Urinary bladder (tissue), 4 donors: ENCODE measurements around the gene LIN52. TPM values are rescaled to one million over a fixed set of nuclear protein-coding genes. Genes with fewer than 3 reads are reported as not detected.

ENCODE experiments used
- DNase-seq: peaks from one replicate; pipeline ENCODE4 v3.0.0-alpha.2; 2015; ENCODE audit errors: extremely low spot score
- H3K27ac ChIP-seq: one replicate; pipeline ENCODE4 v1.5.1; 2013; ENCODE audit warnings: low read depth, mild to moderate bottlenecking, moderate library complexity
- H3K36me3 ChIP-seq: one replicate; pipeline ENCODE4 v1.6.1; 2013; ENCODE audit warnings: mild to moderate bottlenecking, moderate library complexity; ENCODE audit not compliant: insufficient read depth
- H3K4me1 ChIP-seq: one replicate; pipeline ENCODE4 v1.6.1; 2013; ENCODE audit warnings: mild to moderate bottlenecking, moderate library complexity; ENCODE audit not compliant: insufficient read depth
- H3K4me3 ChIP-seq: one replicate; pipeline ENCODE4 v1.5.1; 2013; ENCODE audit warnings: low read depth, low read length
- WGBS: extraction: QIAGEN DNeasy Blood & Tissue Kit; methylation state at CpG from one replicate; pipeline ENCODE4 v1.1.7; 2013; 5-methylcytosine and 5-hydroxymethylcytosine counted together
- polyA plus RNA-seq: library from polyadenylated mRNA; stranded (reverse); fragments of 200-250 nt; gene quantifications from one replicate; pipeline ENCODE4 v1.2.3, GENCODE V29; 2013
- total RNA-seq: library from RNA; depleted of rRNA; stranded (reverse); fragments of >200 nt; gene quantifications from one replicate; pipeline ENCODE4 v1.2.3, GENCODE V29; 2014
- donor health status: healthy with polysubstance abuse.
- donor health status: healthy.

The LIN52 gene
- total and polyA plus RNA-seq, 2 donors: 11.8 to 17.5 TPM

DNA sequence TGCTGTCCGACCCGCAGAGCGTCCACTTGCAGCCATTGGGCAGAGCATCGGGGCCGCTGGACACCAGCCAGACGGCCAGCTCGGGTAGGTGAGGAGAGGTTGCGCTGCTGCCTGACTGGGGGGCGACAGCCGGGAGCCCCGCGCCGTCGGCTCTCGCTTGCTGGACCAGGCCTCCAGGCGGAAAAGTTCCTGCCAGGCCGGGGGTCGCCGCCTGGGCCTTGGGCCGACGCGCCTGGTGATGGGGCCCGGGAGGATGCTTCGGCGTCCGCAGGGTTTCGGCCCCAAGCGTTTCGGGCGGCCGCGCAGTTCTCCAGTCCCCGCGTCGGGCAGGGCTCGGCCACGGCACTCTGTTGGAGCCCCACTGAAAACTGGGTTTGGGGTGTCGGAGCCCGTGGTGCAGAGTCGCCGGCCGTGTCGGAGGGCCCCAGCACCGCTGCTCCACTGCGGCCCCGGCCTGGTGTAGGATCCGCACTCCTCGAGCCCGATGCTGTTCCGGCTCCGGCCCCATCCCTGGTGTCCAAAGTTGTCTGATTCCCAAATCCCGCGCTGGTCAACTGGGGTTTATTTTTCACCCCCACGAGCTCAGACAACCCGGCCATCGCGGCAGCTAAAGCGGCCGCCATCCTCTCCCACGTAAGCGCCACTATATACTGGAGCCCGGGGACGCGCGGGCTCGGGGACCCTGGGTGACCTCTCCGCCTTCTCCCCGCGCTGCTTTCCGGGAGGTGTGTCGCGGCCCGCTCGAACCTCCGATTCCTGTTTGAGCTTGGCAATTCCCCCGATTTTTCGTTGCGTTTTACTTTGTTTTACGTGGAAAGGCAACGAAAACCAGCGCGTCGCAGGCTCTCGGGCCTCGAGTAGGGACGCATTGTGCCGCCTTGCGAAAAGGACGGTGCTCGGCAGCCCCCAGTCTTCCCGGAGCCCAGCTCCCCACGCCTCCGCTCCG is 155.4 kb downstream of the LIN52 start:
- Histone ChIP-seq H3K4me1 (peaks cover 2% of the 10 kb centered on the region), H3K36me3 (no peaks in the 10 kb centered on the region), H3K4me3 (peak overlapping the region; percentile 21), H3K27ac (no peak overlapping the region)
- DNase-seq: no peak
- 3% methylated on average over 94 of the region's 94 CpGs for WGBS

DNA sequence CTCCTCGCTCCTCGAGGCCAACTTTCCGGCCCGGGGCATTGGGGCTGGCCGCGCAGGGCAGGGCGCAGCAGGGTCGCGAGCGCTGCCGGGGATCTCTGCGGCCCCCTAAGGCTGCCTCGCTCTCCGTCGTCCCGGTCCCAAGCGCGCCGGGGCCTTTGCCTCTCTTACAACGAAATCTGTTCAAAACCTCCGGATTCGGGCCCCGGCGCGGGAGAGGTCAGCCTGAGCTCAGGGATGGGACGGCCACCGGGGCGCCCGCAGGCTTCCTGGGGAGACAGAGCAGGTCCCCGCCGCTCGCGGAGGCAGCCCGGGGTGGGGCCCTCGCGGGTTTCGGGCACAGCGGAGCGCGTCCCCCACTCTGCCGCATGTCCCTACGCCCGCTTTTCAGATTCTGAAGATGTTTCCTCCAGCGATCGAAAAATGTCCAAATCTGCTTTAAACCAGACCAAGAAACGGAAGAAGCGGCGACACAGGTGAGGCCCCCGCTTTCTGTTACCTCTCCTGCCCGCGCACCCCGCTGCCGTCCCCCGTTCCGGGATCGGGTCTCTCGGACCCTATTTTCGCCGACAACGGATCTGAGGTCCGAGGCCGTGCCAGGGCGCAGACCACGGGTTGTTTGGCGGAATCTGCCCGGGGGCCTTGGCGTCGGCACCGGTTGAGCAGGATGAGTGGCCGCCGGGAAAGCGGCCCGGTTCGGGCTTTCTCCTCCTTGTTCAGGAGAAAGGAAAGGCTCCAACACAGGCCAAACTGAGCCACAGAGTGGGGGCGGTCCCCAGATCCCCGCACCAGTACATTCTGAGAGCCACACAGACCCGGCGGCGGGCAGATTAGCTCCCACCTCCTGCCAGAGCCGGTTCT is 156.3 kb downstream of the LIN52 start:
- peaks cover 2% of the 10 kb centered on the region for H3K4me1 ChIP-seq
- H3K36me3 ChIP-seq: no peaks in the 10 kb centered on the region
- WGBS: 2% methylated on average over 80 of the region's 80 CpGs
- peak overlapping the region; percentile 21 for H3K4me3 ChIP-seq
- DNase-seq: no peak
- no peak overlapping the region for H3K27ac ChIP-seq

GRCh38 chr14:74241652-74242017 is 156.9 kb downstream of the LIN52 start:
- WGBS: 7% methylated on average over 14 of the region's 14 CpGs
- no peak for DNase-seq
- Histone ChIP-seq H3K4me3 (no peak overlapping the region), H3K27ac (no peak overlapping the region), H3K36me3 (no peaks in the 10 kb centered on the region), H3K4me1 (peaks cover 2% of the 10 kb centered on the region)

DNA sequence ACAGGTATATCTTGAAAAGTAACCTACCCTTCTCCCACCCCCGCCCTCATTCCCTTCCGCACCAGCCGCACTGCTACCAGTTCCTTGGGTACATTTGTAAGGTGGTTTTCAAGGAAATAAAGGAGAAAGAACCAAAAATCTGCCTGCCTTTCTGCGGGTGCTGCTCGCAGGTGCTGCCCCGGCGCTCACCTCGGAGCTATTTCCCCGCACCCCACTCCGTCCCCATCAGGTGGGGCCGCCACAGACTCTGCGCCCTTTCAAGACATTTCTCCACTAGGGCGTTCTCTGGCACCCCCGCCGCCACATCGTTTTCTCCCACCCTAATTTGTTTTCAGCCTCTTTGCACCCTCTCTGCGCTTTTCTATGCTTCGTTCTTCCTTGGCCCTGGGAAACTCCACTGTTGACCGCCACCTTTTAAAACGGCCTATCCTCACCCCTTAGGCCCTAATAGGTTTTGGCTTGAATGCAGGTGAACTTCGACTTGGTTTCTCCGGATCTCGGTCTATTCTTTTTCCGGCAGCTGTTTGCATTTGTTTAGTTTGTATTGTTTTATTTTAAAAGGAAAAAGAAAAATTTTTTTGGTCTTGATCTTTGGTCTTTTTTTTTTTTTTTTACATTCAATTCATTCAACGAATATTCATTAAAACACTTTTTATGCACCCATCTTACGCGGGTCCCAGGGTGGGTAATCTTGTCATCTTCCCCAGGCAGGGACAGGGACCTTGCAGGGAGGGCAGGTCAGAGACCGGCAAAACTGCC is 157.4 kb downstream of the LIN52 start:
- H3K36me3 ChIP-seq: no peaks in the 10 kb centered on the region
- DNase-seq: no peak
- WGBS: 12% methylated on average over 28 of the region's 28 CpGs
- H3K27ac ChIP-seq: no peak overlapping the region
- peaks cover 2% of the 10 kb centered on the region for H3K4me1 ChIP-seq
- H3K4me3 ChIP-seq: no peak overlapping the region

- DNase-seq: no peak
- Histone ChIP-seq H3K36me3 (no peaks in the 10 kb centered on the region), H3K4me3 (no peak overlapping the region), H3K4me1 (peaks cover 2% of the 10 kb centered on the region), H3K27ac (no peak overlapping the region)
- 20% methylated on average over 4 of the region's 4 CpGs for WGBS
Observed at GRCh38 chr14:74242780-74243042, 158.0 kb downstream of the LIN52 start.

- 16% methylated on average over 5 of the region's 5 CpGs for WGBS
- Histone ChIP-seq H3K27ac (no peak overlapping the region), H3K36me3 (no peaks in the 10 kb centered on the region), H3K4me1 (peaks cover 2% of the 10 kb centered on the region), H3K4me3 (no peak overlapping the region)
- DNase-seq: no peak
Observed at GRCh38 chr14:74243051-74243450, 158.3 kb downstream of the LIN52 start.

GRCh38 chr14:74244115-74244514 is 159.4 kb downstream of the LIN52 start:
- no peak for DNase-seq
- Histone ChIP-seq H3K27ac (no peak overlapping the region), H3K4me3 (no peak overlapping the region), H3K4me1 (peaks cover 2% of the 10 kb centered on the region), H3K36me3 (no peaks in the 10 kb centered on the region)
- WGBS: 30% methylated on average over 3 of the region's 3 CpGs

GRCh38 chr14:74245292-74245691 is 160.5 kb downstream of the LIN52 start:
- no peak overlapping the region for H3K4me3 ChIP-seq
- no peak for DNase-seq
- no peaks in the 10 kb centered on the region for H3K4me1 ChIP-seq
- no peaks in the 10 kb centered on the region for H3K36me3 ChIP-seq
- 66% methylated on average over 7 of the region's 7 CpGs for WGBS
- no peak overlapping the region for H3K27ac ChIP-seq

DNA sequence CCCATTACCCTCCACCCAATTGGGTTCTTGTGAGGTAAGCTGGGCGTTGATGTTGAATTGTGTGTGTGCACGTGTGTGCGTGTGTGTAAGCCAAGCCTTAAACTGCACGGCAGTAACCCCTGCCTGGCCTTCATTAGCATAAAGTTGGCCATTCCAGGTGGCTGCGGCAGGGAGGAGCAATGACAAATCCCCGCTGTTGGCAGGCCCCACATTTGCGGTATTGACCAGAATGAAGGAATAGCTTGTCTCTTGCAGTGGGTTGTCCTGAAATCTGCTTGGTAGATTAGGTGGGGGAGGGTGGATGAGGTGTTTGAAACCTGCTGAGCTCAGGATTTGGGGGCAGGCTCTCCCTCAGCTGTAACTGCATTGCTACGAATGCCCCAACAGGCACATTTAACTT is 161.8 kb downstream of the LIN52 start:
- Histone ChIP-seq H3K4me1 (no peaks in the 10 kb centered on the region), H3K4me3 (no peak overlapping the region), H3K27ac (no peak overlapping the region), H3K36me3 (no peaks in the 10 kb centered on the region)
- WGBS: 56% methylated on average over 8 of the region's 8 CpGs
- no peak for DNase-seq

DNA sequence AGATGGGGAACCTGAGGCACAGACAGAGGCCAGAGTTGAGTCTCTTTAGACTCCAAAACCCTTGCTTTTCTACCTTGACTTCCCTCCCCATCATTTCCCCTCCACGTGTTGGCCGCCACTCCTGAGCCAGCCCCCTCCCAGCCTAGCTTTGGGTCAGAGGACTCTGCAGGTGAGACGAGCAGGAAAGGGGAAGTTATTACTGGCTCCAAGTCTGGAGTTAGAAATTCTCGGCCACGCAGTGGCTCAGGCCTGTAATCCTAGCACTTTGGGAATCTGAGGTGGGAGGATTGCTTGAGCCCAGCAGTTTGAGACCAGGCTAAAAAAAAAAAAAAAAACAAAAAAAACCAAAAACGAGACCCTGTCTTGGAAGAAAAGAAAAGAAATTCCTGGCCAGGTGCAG is 163.3 kb downstream of the LIN52 start:
- Histone ChIP-seq H3K4me3 (no peak overlapping the region), H3K36me3 (no peaks in the 10 kb centered on the region), H3K27ac (no peak overlapping the region), H3K4me1 (no peaks in the 10 kb centered on the region)
- DNase-seq: no peak
- WGBS: 47% methylated on average over 6 of the region's 6 CpGs

GRCh38 chr14:74249433-74250375 is 164.9 kb downstream of the LIN52 start:
- H3K27ac ChIP-seq: no peak overlapping the region
- H3K4me3 ChIP-seq: no peak overlapping the region
- WGBS: 71% methylated on average over 12 of the region's 12 CpGs
- DNase-seq: no peak
- no peaks in the 10 kb centered on the region for H3K36me3 ChIP-seq
- no peaks in the 10 kb centered on the region for H3K4me1 ChIP-seq
